ENCODE data around the gene HBD.

HBD gene

GRCh38 chr11:5275369-5276110 is 41.3 kb upstream of the HBD start:
- ATAC-seq: no peak
- TF ChIP-seq ZNF8 (CRISPR knock-in tag; IDR thresholded peaks at IDR 0.05) (no peak), ISL1 (CRISPR knock-in tag; IDR thresholded peaks at IDR 0.05) (no peak), POU6F1 (CRISPR knock-in tag; IDR thresholded peaks at IDR 0.05; ENCODE audit: borderline replicate concordance, low read depth) (no peak), TCF4 (CRISPR knock-in tag; IDR thresholded peaks at IDR 0.05; ENCODE audit: borderline replicate concordance) (no peak), ZNF70 (CRISPR knock-in tag; IDR thresholded peaks at IDR 0.05) (no peak), PATZ1 (CRISPR knock-in tag; IDR thresholded peaks at IDR 0.05; ENCODE audit: borderline replicate concordance) (no peak), RARB (CRISPR knock-in tag; IDR thresholded peaks at IDR 0.05) (no peak), TSHZ2 (CRISPR knock-in tag; IDR thresholded peaks at IDR 0.05) (no peak), OSR1 (CRISPR knock-in tag; IDR thresholded peaks at IDR 0.05) (no peak), ZFP30 (CRISPR knock-in tag; IDR thresholded peaks at IDR 0.05) (no peak), ESRRG (CRISPR knock-in tag; IDR thresholded peaks at IDR 0.05) (no peak), ZNF565 (CRISPR knock-in tag; conservative IDR thresholded peaks at IDR 0.05; ENCODE audit: low read depth) (no peak), ZFP3 (CRISPR knock-in tag; IDR thresholded peaks at IDR 0.05) (no peak)
- TF ChIP-seq, protein P1, sequence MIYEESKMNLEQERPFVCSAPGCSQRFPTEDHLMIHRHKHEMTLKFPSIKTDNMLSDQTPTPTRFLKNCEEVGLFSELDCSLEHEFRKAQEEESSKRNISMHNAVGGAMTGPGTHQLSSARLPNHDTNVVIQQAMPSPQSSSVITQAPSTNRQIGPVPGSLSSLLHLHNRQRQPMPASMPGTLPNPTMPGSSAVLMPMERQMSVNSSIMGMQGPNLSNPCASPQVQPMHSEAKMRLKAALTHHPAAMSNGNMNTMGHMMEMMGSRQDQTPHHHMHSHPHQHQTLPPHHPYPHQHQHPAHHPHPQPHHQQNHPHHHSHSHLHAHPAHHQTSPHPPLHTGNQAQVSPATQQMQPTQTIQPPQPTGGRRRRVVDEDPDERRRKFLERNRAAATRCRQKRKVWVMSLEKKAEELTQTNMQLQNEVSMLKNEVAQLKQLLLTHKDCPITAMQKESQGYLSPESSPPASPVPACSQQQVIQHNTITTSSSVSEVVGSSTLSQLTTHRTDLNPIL (CRISPR knock-in tag; IDR thresholded peaks at IDR 0.05; ENCODE audit: low read depth): no peak
- TF ChIP-seq, protein P2, sequence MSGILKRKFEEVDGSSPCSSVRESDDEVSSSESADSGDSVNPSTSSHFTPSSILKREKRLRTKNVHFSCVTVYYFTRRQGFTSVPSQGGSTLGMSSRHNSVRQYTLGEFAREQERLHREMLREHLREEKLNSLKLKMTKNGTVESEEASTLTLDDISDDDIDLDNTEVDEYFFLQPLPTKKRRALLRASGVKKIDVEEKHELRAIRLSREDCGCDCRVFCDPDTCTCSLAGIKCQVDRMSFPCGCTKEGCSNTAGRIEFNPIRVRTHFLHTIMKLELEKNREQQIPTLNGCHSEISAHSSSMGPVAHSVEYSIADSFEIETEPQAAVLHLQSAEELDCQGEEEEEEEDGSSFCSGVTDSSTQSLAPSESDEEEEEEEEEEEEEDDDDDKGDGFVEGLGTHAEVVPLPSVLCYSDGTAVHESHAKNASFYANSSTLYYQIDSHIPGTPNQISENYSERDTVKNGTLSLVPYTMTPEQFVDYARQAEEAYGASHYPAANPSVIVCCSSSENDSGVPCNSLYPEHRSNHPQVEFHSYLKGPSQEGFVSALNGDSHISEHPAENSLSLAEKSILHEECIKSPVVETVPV (CRISPR knock-in tag; IDR thresholded peaks at IDR 0.05): no peak

GRCh38 chr11:5274395-5274794 is 40.1 kb upstream of the HBD start:
- no peak for TF ChIP-seq GLIS3 (CRISPR knock-in tag; IDR thresholded peaks at IDR 0.05)
- TF ChIP-seq ESRRG (CRISPR knock-in tag; IDR thresholded peaks at IDR 0.05): no peak
- no peak for TF ChIP-seq ZC3H10 (CRISPR knock-in tag; IDR thresholded peaks at IDR 0.05)
- TF ChIP-seq OSR1 (CRISPR knock-in tag; IDR thresholded peaks at IDR 0.05): no peak
- no peak for TF ChIP-seq ISL1 (CRISPR knock-in tag; IDR thresholded peaks at IDR 0.05)
- TF ChIP-seq POU6F1 (CRISPR knock-in tag; IDR thresholded peaks at IDR 0.05; ENCODE audit: borderline replicate concordance, low read depth): no peak
- no peak for TF ChIP-seq PPARA (CRISPR knock-in tag; IDR thresholded peaks at IDR 0.05; ENCODE audit: borderline replicate concordance)
- TF ChIP-seq ZFP3 (CRISPR knock-in tag; IDR thresholded peaks at IDR 0.05): no peak
- ATAC-seq: no peak

Measured in SK-N-SH treated with all-trans-retinoic acid at 6 μM for 48 hours (cell line).